ENCODE results near the gene CCDC85C.

DNA sequence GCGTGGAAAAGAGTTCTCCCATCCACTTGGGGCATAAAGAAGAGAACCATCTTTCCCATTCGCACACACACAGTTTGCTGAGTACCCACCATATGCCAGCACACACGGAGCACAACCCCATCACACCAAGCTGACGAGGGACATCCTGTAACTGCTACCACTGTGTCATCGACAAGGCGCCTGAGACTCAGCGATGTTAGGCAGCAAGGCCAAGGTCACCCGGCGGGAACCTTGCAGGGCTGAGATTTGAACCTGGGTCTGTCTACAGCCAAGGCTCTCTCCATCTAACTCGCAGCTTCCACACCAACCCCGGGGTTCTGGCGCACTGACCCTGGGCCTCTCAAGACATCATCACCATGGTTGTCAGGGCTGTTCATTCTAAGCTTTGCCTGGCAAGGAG is 60.0 kb downstream of the CCDC85C start:
- TF ChIP-seq EZH2 (IDR thresholded peaks at IDR 0.05), result no peak
- TF ChIP-seq POLR2AphosphoS5 (IDR thresholded peaks at IDR 0.05; ENCODE audit: borderline replicate concordance, low read depth, low read length), result no peak
- no peak for TF ChIP-seq FOXP2 (optimal IDR thresholded peaks at IDR 0.05; ENCODE audit: control extremely low read depth, extremely low read length, insufficient read depth)

All from SK-N-MC (cell line).